ENCODE measurements around the gene USP40. TPM values are rescaled to one million over a fixed set of nuclear protein-coding genes. Genes with fewer than 3 reads are reported as not detected.

Gene USP40
- total RNA-seq, 1 experiment from 2014 or later: 10.3 TPM

GRCh38 chr2:233553366-233553765 lies 13.2 kb downstream of the USP40 start:
- Mint-ChIP-seq H3K4me1 (peaks cover 10% of the 10 kb centered on the region), H3K27ac (no peak overlapping the region), H3K36me3 (no peaks in the 10 kb centered on the region), H3K27me3 (ENCODE audit: low read depth) (no peaks in the 10 kb centered on the region), H3K9me3 (no peaks in the 10 kb centered on the region), H3K4me3 (no peak overlapping the region)
- no peak for DNase-seq (ENCODE audit: low spot score)
- CTCF ChIA-PET: no interaction called here
- TF ChIP-seq ZNF263 (CRISPR knock-in tag; IDR thresholded peaks at IDR 0.05; ENCODE audit: low read depth) (no peak), TP53 (CRISPR knock-in tag; IDR thresholded peaks at IDR 0.05) (no peak), ZNF219 (CRISPR knock-in tag; IDR thresholded peaks at IDR 0.05; ENCODE audit: borderline replicate concordance) (no peak), TEAD1 (CRISPR knock-in tag; IDR thresholded peaks at IDR 0.05) (no peak), ZNF396 (CRISPR knock-in tag; IDR thresholded peaks at IDR 0.05; ENCODE audit: borderline replicate concordance) (no peak), ETV6 (CRISPR knock-in tag; IDR thresholded peaks at IDR 0.05) (no peak), USF2 (CRISPR knock-in tag; IDR thresholded peaks at IDR 0.05) (no peak), ZNF416 (CRISPR knock-in tag; IDR thresholded peaks at IDR 0.05) (no peak)
- TF ChIP-seq, protein P1, sequence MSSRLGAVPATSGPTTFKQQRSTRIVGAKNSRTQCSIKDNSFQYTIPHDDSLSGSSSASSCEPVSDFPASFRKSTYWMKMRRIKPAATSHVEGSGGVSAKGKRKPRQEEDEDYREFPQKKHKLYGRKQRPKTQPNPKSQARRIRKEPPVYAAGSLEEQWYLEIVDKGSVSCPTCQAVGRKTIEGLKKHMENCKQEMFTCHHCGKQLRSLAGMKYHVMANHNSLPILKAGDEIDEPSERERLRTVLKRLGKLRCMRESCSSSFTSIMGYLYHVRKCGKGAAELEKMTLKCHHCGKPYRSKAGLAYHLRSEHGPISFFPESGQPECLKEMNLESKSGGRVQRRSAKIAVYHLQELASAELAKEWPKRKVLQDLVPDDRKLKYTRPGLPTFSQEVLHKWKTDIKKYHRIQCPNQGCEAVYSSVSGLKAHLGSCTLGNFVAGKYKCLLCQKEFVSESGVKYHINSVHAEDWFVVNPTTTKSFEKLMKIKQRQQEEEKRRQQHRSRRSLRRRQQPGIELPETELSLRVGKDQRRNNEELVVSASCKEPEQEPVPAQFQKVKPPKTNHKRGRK (CRISPR knock-in tag; IDR thresholded peaks at IDR 0.05; ENCODE audit: borderline replicate concordance): no peak
- TF ChIP-seq, protein P2, sequence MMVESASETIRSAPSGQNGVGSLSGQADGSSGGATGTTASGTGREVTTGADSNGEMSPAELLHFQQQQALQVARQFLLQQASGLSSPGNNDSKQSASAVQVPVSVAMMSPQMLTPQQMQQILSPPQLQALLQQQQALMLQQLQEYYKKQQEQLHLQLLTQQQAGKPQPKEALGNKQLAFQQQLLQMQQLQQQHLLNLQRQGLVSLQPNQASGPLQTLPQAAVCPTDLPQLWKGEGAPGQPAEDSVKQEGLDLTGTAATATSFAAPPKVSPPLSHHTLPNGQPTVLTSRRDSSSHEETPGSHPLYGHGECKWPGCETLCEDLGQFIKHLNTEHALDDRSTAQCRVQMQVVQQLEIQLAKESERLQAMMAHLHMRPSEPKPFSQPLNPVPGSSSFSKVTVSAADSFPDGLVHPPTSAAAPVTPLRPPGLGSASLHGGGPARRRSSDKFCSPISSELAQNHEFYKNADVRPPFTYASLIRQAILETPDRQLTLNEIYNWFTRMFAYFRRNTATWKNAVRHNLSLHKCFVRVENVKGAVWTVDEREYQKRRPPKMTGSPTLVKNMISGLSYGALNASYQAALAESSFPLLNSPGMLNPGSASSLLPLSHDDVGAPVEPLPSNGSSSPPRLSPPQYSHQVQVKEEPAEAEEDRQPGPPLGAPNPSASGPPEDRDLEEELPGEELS (CRISPR knock-in tag; IDR thresholded peaks at IDR 0.05): no peak
- POLR2A ChIA-PET: no interaction called here
- ATAC-seq: no peak

GRCh38 chr2:233551491-233551890 lies 15.1 kb downstream of the USP40 start:
- Mint-ChIP-seq H3K4me1 (no peaks in the 10 kb centered on the region), H3K27ac (no peak overlapping the region), H3K4me3 (no peak overlapping the region), H3K9me3 (no peaks in the 10 kb centered on the region), H3K36me3 (no peaks in the 10 kb centered on the region), H3K27me3 (ENCODE audit: low read depth) (no peaks in the 10 kb centered on the region)
- ChIA-PET CTCF (no interaction called here), POLR2A (no interaction called here)
- no peak for DNase-seq (ENCODE audit: low spot score)
- no peak for ATAC-seq
- TF ChIP-seq CDX4 (CRISPR knock-in tag; IDR thresholded peaks at IDR 0.05; ENCODE audit: borderline replicate concordance) (no peak), E2F5 (CRISPR knock-in tag; IDR thresholded peaks at IDR 0.05) (no peak), ZNF232 (CRISPR knock-in tag; IDR thresholded peaks at IDR 0.05) (no peak), SOX15 (CRISPR knock-in tag; IDR thresholded peaks at IDR 0.05) (no peak), JUN (CRISPR knock-in tag; IDR thresholded peaks at IDR 0.05) (no peak), NR2C2 (CRISPR knock-in tag; IDR thresholded peaks at IDR 0.05) (no peak), KAT7 (CRISPR knock-in tag; IDR thresholded peaks at IDR 0.05; ENCODE audit: borderline replicate concordance) (no peak), ZNF671 (CRISPR knock-in tag; IDR thresholded peaks at IDR 0.05) (no peak), TP53 (CRISPR knock-in tag; IDR thresholded peaks at IDR 0.05) (no peak), RORB (CRISPR knock-in tag; IDR thresholded peaks at IDR 0.05) (no peak)
- TF ChIP-seq, protein P3, sequence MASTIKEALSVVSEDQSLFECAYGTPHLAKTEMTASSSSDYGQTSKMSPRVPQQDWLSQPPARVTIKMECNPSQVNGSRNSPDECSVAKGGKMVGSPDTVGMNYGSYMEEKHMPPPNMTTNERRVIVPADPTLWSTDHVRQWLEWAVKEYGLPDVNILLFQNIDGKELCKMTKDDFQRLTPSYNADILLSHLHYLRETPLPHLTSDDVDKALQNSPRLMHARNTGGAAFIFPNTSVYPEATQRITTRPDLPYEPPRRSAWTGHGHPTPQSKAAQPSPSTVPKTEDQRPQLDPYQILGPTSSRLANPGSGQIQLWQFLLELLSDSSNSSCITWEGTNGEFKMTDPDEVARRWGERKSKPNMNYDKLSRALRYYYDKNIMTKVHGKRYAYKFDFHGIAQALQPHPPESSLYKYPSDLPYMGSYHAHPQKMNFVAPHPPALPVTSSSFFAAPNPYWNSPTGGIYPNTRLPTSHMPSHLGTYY (CRISPR knock-in tag; IDR thresholded peaks at IDR 0.05): no peak
